Left forelimb (tissue), 1 donor: ENCODE results near the gene ASPHD2.
"Not testable (repeated sequence)": the region's sequence is repeated elsewhere in the genome, so short reads cannot be mapped to it uniquely, and the experiment has no call there.

Source experiments
- DNase-seq: peaks from one replicate; pipeline ENCODE4 v3.0.0-alpha.2; 2018; ENCODE audit warnings: low spot score

Gene ASPHD2

GRCh38 chr22:26416670-26417276 lies 12.3 kb upstream of the ASPHD2 start:
- peak; percentile 79 for DNase-seq

GRCh38 chr22:26417406-26417805 lies 11.7 kb upstream of the ASPHD2 start:
- DNase-seq = no peak

- no peak for DNase-seq
These were observed 10.4 kb upstream of the ASPHD2 start for GRCh38 chr22:26418620-26419019.

GRCh38 chr22:26426924-26427323 lies 2.1 kb upstream of the ASPHD2 start:
- DNase-seq = no peak

GRCh38 chr22:26429458-26430286 lies 612 bp downstream of the ASPHD2 start:
- no peak for DNase-seq

GRCh38 chr22:26430600-26430999 lies 1.5 kb downstream of the ASPHD2 start:
- DNase-seq = no peak

GRCh38 chr22:26431261-26431995 lies 2.4 kb downstream of the ASPHD2 start:
- DNase-seq = no peak

GRCh38 chr22:26432619-26433311 lies 3.7 kb downstream of the ASPHD2 start:
- DNase-seq = no peak

- DNase-seq = no peak
These were observed 4.7 kb downstream of the ASPHD2 start for GRCh38 chr22:26433805-26434204.

- DNase-seq = no peak
These were observed 6.5 kb downstream of the ASPHD2 start for GRCh38 chr22:26435327-26436093.

GRCh38 chr22:26436903-26437515 lies 7.9 kb downstream of the ASPHD2 start:
- DNase-seq = no peak

GRCh38 chr22:26437694-26438392 lies 8.8 kb downstream of the ASPHD2 start:
- no peak for DNase-seq

- not testable (repeated sequence) for DNase-seq
These were observed 9.7 kb downstream of the ASPHD2 start for GRCh38 chr22:26438776-26439175.

GRCh38 chr22:26439559-26439958 lies 10.5 kb downstream of the ASPHD2 start:
- no peak for DNase-seq

- no peak for DNase-seq
These were observed 13.2 kb downstream of the ASPHD2 start for GRCh38 chr22:26442086-26442756.

GRCh38 chr22:26443901-26444690 lies 15.0 kb downstream of the ASPHD2 start:
- no peak for DNase-seq

- no peak for DNase-seq
These were observed 15.7 kb downstream of the ASPHD2 start for GRCh38 chr22:26444777-26445176.

GRCh38 chr22:26445577-26446275 lies 16.7 kb downstream of the ASPHD2 start:
- no peak for DNase-seq
